CD8-positive, alpha-beta memory T cell (primary cell): ENCODE results near the gene PDCD5. TPM values are rescaled to one million over a fixed set of nuclear protein-coding genes. Genes with fewer than 3 reads are reported as not detected.
"Not testable (repeated sequence)": the region's sequence is repeated elsewhere in the genome, so short reads cannot be mapped to it uniquely, and the experiment has no call there.

Experiments
- CTCF ChIA-PET: fragments of 350-600 bp; sonication (Branson Sonifier 250); formaldehyde crosslinking; loops from one replicate; lab custom pipeline; 2021; ENCODE audit warnings: antibody characterized with exemption; lab: Charles Lee
- POLR2A ChIA-PET: fragments of 350-600 bp; sonication (Branson Sonifier 250); formaldehyde crosslinking; loops from one replicate; lab custom pipeline; 2021; ENCODE audit warnings: antibody characterized with exemption; lab: Charles Lee
- DNase-seq, 5 donors: peaks; one replicate each; pipeline versions ENCODE4 v3.0.0 to v3.0.0-alpha.2; 2020 to 2022; ENCODE audit warnings: mixed read lengths in 1 of 5
- H3K27ac ChIP-seq: one replicate; pipeline ENCODE4 v1.7.0; 2013; ENCODE audit warnings: low read depth, mild to moderate bottlenecking, low read length, moderate library complexity
- H3K27me3 ChIP-seq: 2 replicates; pipeline ENCODE4 v1.7.0; 2013; ENCODE audit warnings: low read length, mild to moderate bottlenecking; ENCODE audit not compliant: insufficient read depth, poor library complexity, severe bottlenecking
- H3K36me3 ChIP-seq: 2 replicates; pipeline ENCODE4 v1.7.0; 2013; ENCODE audit warnings: mild to moderate bottlenecking, low read length, moderate library complexity; ENCODE audit not compliant: insufficient read depth
- H3K4me1 ChIP-seq: 2 replicates; pipeline ENCODE4 v1.7.0; 2013; ENCODE audit warnings: mild to moderate bottlenecking, low read length, moderate library complexity; ENCODE audit not compliant: insufficient read depth
- H3K4me3 ChIP-seq: 2 replicates; pipeline ENCODE4 v1.7.0; 2013; ENCODE audit warnings: mild to moderate bottlenecking, low read length
- H3K9me3 ChIP-seq: 2 replicates; pipeline ENCODE4 v1.7.0; 2013; ENCODE audit warnings: mild to moderate bottlenecking, low read length
- H3K27ac Mint-ChIP-seq, 8 donors: one replicate each; pipeline ENCODE4 v1.8.0; 2020 to 2021; ENCODE audit warnings: mixed read lengths in 8 of 8, mild to moderate bottlenecking in 6 of 8, inconsistent platforms in 3 of 8, moderate library complexity in 3 of 8
- H3K27me3 Mint-ChIP-seq, 2 donors: one replicate each; pipeline ENCODE4 v1.8.0; 2020 to 2021; ENCODE audit warnings: mixed read lengths in 2 of 2, mild to moderate bottlenecking in 1 of 2, moderate library complexity in 1 of 2
- H3K36me3 Mint-ChIP-seq, 3 donors: one replicate each; pipeline ENCODE4 v1.8.0; 2020 to 2021; ENCODE audit warnings: mixed read lengths in 3 of 3, inconsistent platforms in 1 of 3, mild to moderate bottlenecking in 1 of 3
- H3K4me1 Mint-ChIP-seq, 3 donors: one replicate each; pipeline ENCODE4 v1.8.0; 2020 to 2021; ENCODE audit warnings: mixed read lengths in 3 of 3, inconsistent platforms in 1 of 3, mild to moderate bottlenecking in 1 of 3
- H3K4me3 Mint-ChIP-seq, 7 donors: one replicate each; pipeline ENCODE4 v1.8.0; 2020 to 2021; ENCODE audit warnings: mixed read lengths in 7 of 7, mild to moderate bottlenecking in 6 of 7, moderate library complexity in 4 of 7, inconsistent platforms in 2 of 7
- H3K9me3 Mint-ChIP-seq, 5 donors: one replicate each; pipeline ENCODE4 v1.8.0; 2020 to 2022; ENCODE audit warnings: mixed read lengths in 5 of 5, mild to moderate bottlenecking in 3 of 5, moderate library complexity in 2 of 5, inconsistent platforms in 1 of 5
- polyA plus RNA-seq: library from polyadenylated mRNA; unstranded; fragments of 300-500 nt; fragmentation: Illumina TruSeq; gene quantifications from one replicate; pipeline ENCODE4 v1.2.3, GENCODE V29; 2021
- total RNA-seq, 2 experiments: library from RNA; stranded (reverse); gene quantifications; one replicate each; pipeline ENCODE4 v1.2.3, GENCODE V29; 2021

The PDCD5 gene
- total and polyA plus RNA-seq, 3 experiments from 2014 or later = 140 to 281 (median 269) TPM

DNA sequence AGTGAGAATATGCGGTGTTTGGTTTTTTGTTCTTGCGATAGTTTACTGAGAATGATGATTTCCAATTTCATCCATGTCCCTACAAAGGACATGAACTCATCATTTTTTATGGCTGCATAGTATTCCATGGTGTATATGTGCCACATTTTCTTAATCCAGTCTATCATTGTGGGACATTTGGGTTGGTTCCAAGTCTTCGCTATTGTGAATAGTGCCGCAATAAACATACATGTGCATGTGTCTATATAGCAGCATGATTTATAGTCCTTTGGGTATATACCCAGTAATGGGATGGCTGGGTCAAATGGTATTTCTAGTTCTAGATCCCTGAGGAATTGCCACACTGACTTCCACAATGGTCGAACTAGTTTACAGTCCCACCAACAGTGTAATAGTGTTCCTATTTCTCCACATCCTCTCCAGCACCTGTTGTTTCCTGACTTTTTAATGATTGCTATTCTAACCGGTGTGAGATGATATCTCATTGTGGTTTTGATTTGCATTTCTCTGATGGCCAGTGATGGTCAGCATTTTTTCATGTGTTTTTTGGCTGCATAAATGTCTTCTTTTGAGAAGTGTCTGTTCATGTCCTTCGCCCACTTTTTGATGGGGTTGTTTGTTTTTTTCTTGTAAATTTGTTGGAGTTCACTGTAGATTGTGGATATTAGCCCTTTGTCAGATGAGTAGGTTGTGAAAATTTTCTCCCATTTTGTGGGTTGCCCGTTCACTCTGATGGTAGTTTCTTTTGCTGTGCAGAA, 6.9 kb downstream of the PDCD5 start:
- CTCF ChIA-PET, H3K4me3 Mint-ChIP-seq, H3K4me1 ChIP-seq, H3K27me3 ChIP-seq, H3K4me3 ChIP-seq, H3K9me3 Mint-ChIP-seq, DNase-seq, POLR2A ChIA-PET, H3K27ac Mint-ChIP-seq, H3K27me3 Mint-ChIP-seq, H3K27ac ChIP-seq, H3K9me3 ChIP-seq: not testable (repeated sequence)
- H3K36me3 ChIP-seq = peaks cover 11% of the 10 kb centered on the region
- peaks cover 7 to 56% (median 10%) of the 10 kb centered on the region in 3 donors for H3K36me3 Mint-ChIP-seq
- peaks cover 24 to 42% (median 33%) of the 10 kb centered on the region in 3 donors for H3K4me1 Mint-ChIP-seq

DNA sequence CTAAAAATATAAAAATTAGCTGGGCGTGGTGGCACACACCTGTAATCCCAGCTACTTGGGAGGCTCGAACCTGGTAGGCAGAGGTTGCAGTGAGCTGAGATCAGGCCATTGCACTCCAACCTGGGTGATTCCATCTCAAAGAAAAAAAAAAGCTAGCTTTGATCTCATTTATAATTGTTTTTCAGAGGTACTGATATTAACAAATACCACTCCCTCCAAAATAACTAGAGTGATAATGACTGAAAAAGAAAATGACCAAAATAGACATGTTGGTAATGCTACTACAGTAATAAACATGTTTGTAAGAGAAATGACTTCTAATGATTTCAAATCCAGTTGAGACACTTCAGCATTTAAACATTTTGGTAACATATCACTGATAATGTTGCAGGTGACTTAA, 13.0 kb downstream of the PDCD5 start:
- Histone ChIP-seq H3K4me3 (no peak overlapping the region), H3K27me3 (no peaks in the 10 kb centered on the region), H3K4me1 (no peaks in the 10 kb centered on the region), H3K27ac (no peak overlapping the region), H3K9me3 (no peaks in the 10 kb centered on the region), H3K36me3 (peaks cover 35% of the 10 kb centered on the region)
- H3K4me1 Mint-ChIP-seq = peaks cover 3 to 10% (median 5%) of the 10 kb centered on the region in 3 donors
- CTCF ChIA-PET = no interaction called here
- DNase-seq = no peak
- H3K27me3 Mint-ChIP-seq = peaks cover 0 to 1% of the 10 kb centered on the region in 2 donors
- H3K9me3 Mint-ChIP-seq = no peaks in the 10 kb centered on the region
- POLR2A ChIA-PET = no interaction called here
- H3K27ac Mint-ChIP-seq = no peak overlapping the region
- peaks cover 15 to 73% (median 23%) of the 10 kb centered on the region in 3 donors for H3K36me3 Mint-ChIP-seq
- H3K4me3 Mint-ChIP-seq = no peak overlapping the region

DNA sequence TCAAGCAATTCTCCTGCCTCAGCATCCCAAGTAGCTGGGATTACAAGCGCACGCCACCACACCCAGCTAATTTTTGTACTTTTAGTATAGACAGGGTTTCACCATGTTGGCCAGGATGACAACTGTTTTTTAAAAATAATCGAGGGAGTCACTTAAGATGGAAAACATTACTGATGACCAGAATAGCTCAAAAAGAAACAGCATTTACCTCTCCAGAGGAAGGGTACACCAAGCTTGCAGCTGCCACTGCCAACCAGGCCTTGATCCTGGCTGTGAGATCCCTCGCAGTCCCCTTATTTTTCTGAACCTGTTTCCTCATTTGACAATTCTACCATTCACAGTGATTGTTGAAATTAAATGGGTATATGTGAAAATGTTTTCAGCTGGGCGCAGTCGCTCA, 14.5 kb downstream of the PDCD5 start:
- Histone ChIP-seq H3K4me3 (no peak overlapping the region), H3K27ac (no peak overlapping the region), H3K4me1 (no peaks in the 10 kb centered on the region), H3K9me3 (no peaks in the 10 kb centered on the region), H3K36me3 (peaks cover 35% of the 10 kb centered on the region), H3K27me3 (no peaks in the 10 kb centered on the region)
- DNase-seq = no peak
- ChIA-PET POLR2A (no interaction called here), CTCF (interaction anchor here (0.8 kb wide), 1 partner anchor 96 kb away, joined by 3 read pairs; the partner anchor contains the start of gene NUDT19)
- peaks cover 10 to 19% (median 11%) of the 10 kb centered on the region in 3 donors for H3K4me1 Mint-ChIP-seq
- no peaks in the 10 kb centered on the region for H3K9me3 Mint-ChIP-seq
- H3K36me3 Mint-ChIP-seq = peaks cover 15 to 76% (median 25%) of the 10 kb centered on the region in 3 donors
- H3K27me3 Mint-ChIP-seq = peaks cover 0 to 1% of the 10 kb centered on the region in 2 donors
- peak overlapping the region in 1 of 8 donors; percentile 29 for H3K27ac Mint-ChIP-seq
- H3K4me3 Mint-ChIP-seq = no peak overlapping the region

DNA sequence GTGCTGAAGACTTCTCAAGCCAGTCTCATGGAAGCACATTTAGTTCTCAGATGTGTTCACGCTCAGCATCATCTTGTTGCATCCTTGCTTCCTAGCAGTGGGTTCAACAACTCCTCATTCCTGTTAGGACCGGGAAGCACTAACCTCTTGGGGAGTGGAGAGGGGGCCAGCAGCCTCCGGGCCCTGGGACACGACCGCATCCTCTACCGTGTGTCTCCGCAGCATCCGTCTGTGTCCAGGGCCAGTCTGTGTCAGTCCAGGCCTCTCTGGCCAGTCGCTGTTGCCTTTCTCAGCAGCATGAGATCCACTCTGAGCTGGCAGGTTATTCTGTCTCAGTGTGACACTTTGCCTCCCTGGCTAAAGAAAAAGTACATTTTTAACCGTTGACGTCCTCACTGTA, 17.0 kb downstream of the PDCD5 start:
- peaks cover 36% of the 10 kb centered on the region for H3K36me3 ChIP-seq
- H3K36me3 Mint-ChIP-seq = peaks cover 8 to 82% (median 25%) of the 10 kb centered on the region in 3 donors
- H3K4me1 Mint-ChIP-seq = peaks cover 6 to 19% (median 7%) of the 10 kb centered on the region in 3 donors
- CTCF ChIA-PET = no interaction called here
- no peaks in the 10 kb centered on the region for H3K27me3 ChIP-seq
- H3K9me3 ChIP-seq = no peaks in the 10 kb centered on the region
- peak overlapping the region in 2 of 8 donors; percentile 27 to 63 for H3K27ac Mint-ChIP-seq
- H3K4me1 ChIP-seq = no peaks in the 10 kb centered on the region
- H3K4me3 Mint-ChIP-seq = no peak overlapping the region
- no peaks in the 10 kb centered on the region for H3K9me3 Mint-ChIP-seq
- H3K4me3 ChIP-seq = no peak overlapping the region
- no peak overlapping the region for H3K27ac ChIP-seq
- H3K27me3 Mint-ChIP-seq = peaks cover 0 to 1% of the 10 kb centered on the region in 2 donors
- no peak for DNase-seq
- POLR2A ChIA-PET = interaction anchor here (0.6 kb wide), 1 partner anchor 84 kb away, joined by 3 read pairs; no protein-coding TSS in a partner anchor

DNA sequence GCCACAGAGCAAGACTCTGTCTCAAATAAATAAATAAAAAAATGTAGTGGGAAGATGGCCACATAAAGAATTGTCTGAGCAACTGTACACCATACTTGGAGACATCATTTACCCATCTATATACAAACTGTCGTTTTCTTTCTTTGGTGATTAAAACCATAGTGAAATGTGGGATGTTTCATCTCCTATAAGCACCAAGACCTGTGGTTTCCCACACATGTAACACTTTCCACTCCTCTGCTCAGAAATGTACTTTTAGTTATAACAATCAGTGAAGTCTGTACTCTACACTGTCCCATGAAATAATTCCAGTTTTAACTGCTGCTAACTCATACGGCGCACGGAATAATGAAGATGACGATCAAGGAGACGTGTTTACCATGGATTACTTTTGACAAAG, 18.3 kb downstream of the PDCD5 start:
- Mint-ChIP-seq H3K27me3 (peaks cover 0 to 1% of the 10 kb centered on the region in 2 donors), H3K27ac (peak overlapping the region in 3 of 8 donors; percentile 5 to 51 (median 42)), H3K9me3 (no peaks in the 10 kb centered on the region), H3K4me3 (no peak overlapping the region), H3K4me1 (peaks cover 6 to 19% (median 7%) of the 10 kb centered on the region in 3 donors), H3K36me3 (peaks cover 5 to 83% (median 22%) of the 10 kb centered on the region in 3 donors)
- Histone ChIP-seq H3K4me1 (no peaks in the 10 kb centered on the region), H3K27me3 (no peaks in the 10 kb centered on the region), H3K27ac (no peak overlapping the region), H3K9me3 (no peaks in the 10 kb centered on the region), H3K36me3 (peaks cover 39% of the 10 kb centered on the region), H3K4me3 (no peak overlapping the region)
- ChIA-PET CTCF (interaction anchor here (0.8 to 1.6 kb wide), 6 partner anchors 13 to 94 kb away, joined by 3 to 5 read pairs (median 4); partner anchors contain the start of genes NUDT19 and PDCD5), POLR2A (interaction anchor here (1.1 kb wide), 1 partner anchor 76 kb away, joined by 3 read pairs; the partner anchor contains the start of genes ANKRD27 and RGS9BP)
- DNase-seq = no peak

DNA sequence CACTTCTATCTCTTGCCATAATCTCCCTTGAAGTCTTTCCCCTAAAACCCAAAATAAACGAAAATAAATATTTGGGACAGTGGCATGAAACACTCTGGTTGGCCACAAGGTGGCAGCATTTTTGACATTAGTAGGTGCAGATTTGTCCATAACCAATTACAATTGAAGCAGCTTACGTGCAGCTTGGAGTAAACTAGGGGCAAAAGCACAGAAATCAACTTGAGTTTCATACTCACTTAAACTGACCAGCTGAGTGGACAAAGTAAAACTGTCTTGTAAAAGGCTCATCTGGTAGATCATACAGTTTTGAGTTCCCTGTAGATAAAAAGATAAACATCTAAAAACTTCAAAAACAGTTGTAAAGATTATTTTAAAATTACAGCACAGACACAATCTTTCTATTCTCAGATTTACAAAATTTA, 18.8 kb downstream of the PDCD5 start:
- Mint-ChIP-seq H3K9me3 (no peaks in the 10 kb centered on the region), H3K27me3 (peaks cover 0 to 1% of the 10 kb centered on the region in 2 donors), H3K4me1 (peaks cover 6 to 19% (median 7%) of the 10 kb centered on the region in 3 donors), H3K4me3 (no peak overlapping the region), H3K27ac (peak overlapping the region in 5 of 8 donors; percentile 5 to 51 (median 42)), H3K36me3 (peaks cover 5 to 82% (median 21%) of the 10 kb centered on the region in 3 donors)
- peak in 4 of 5 donors; percentile 12 to 55 (median 50) for DNase-seq
- Histone ChIP-seq H3K27me3 (no peaks in the 10 kb centered on the region), H3K4me1 (no peaks in the 10 kb centered on the region), H3K9me3 (no peaks in the 10 kb centered on the region), H3K36me3 (peaks cover 38% of the 10 kb centered on the region), H3K27ac (no peak overlapping the region), H3K4me3 (no peak overlapping the region)
- CTCF ChIA-PET = interaction anchor here (0.7 to 1.6 kb wide), 8 partner anchors 12 to 266 kb away, joined by 3 to 5 read pairs (median 4); partner anchors contain the start of genes NUDT19 and PDCD5
- POLR2A ChIA-PET = interaction anchor here (1.1 kb wide), 1 partner anchor 76 kb away, joined by 3 read pairs; the partner anchor contains the start of genes ANKRD27 and RGS9BP

DNA sequence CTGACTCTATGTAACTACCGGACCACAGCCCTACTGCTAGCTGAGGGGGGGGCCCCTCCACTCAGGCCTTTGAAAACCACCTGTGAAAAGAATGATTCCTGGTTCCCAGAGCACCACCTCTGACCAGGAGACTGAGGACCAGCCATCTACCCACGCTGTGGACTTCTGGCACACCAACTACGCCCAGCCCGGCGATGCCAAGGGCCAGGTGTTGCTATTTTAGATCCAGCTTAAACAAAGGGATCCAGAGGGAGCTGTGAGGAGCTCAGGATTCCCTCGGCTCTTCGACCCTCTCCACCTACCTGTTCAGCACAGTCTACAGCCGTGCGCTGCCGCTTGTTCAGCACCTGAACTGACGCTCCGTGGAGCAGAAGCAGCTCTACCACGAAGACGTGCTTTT, 23.0 kb downstream of the PDCD5 start:
- CTCF ChIA-PET = no interaction called here
- Histone ChIP-seq H3K4me1 (no peaks in the 10 kb centered on the region), H3K4me3 (no peak overlapping the region), H3K36me3 (peaks cover 12% of the 10 kb centered on the region), H3K27ac (no peak overlapping the region), H3K27me3 (no peaks in the 10 kb centered on the region), H3K9me3 (no peaks in the 10 kb centered on the region)
- no peak overlapping the region for H3K27ac Mint-ChIP-seq
- no peak for DNase-seq
- H3K27me3 Mint-ChIP-seq = no peaks in the 10 kb centered on the region
- no peak overlapping the region for H3K4me3 Mint-ChIP-seq
- H3K4me1 Mint-ChIP-seq = peaks cover 6 to 8% (median 7%) of the 10 kb centered on the region in 3 donors
- H3K9me3 Mint-ChIP-seq = no peaks in the 10 kb centered on the region
- H3K36me3 Mint-ChIP-seq = peaks cover 0 to 75% (median 14%) of the 10 kb centered on the region in 3 donors
- POLR2A ChIA-PET = no interaction called here

DNA sequence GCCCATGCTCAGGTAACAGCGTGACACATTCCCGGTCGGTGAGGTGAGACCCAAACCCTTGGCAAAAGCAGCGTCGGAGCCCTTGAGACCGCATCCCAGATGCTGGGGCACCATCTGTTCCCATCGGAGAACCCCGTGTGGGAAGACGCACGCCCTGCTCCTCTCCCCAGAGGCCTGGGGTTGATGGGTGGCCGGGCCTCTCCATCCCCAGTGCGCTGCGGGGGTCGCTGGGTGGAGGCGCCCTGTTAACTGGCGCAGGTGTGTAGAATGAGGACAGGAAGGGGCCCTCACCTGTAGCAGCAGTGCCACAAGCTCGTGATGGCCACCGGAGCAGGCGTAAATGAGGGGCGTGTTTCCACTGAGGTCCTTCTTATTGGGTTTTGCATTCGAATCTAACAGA, 24.6 kb downstream of the PDCD5 start:
- ChIA-PET POLR2A (interaction anchor here (0.8 kb wide), 1 partner anchor 13 kb away, joined by 6 read pairs; no protein-coding TSS in a partner anchor), CTCF (no interaction called here)
- no peak for DNase-seq
- Mint-ChIP-seq H3K36me3 (peaks cover 4 to 72% (median 12%) of the 10 kb centered on the region in 3 donors), H3K27me3 (no peaks in the 10 kb centered on the region), H3K9me3 (no peaks in the 10 kb centered on the region), H3K27ac (no peak overlapping the region), H3K4me1 (no peaks in the 10 kb centered on the region), H3K4me3 (no peak overlapping the region)
- Histone ChIP-seq H3K27me3 (no peaks in the 10 kb centered on the region), H3K27ac (no peak overlapping the region), H3K4me3 (no peak overlapping the region), H3K36me3 (peaks cover 12% of the 10 kb centered on the region), H3K9me3 (no peaks in the 10 kb centered on the region), H3K4me1 (no peaks in the 10 kb centered on the region)
